GM23338 (cell line): ENCODE results near the gene PRDM11.

Source experiments
- EZH2phosphoT487 ChIP-seq: fragments of 200-600 bp; sonication (generic); IDR thresholded peaks from one replicate; pipeline ENCODE4 v1.8.1; 2018; ENCODE audit warnings: antibody characterized with exemption; ENCODE audit not compliant: unreplicated experiment
- TF ChIP-seq, protein P1 (sequence below), 2 experiments: fragments of 200-600 bp in 1 of 2; sonication (generic) in 1 of 2; conservative IDR thresholded peaks; 2 replicates each; pipeline versions ENCODE4 v1.5.1 to v1.6.1; 2016 to 2017; ENCODE audit warnings: antibody characterized with exemption in 2 of 2, low read depth in 2 of 2, mild to moderate bottlenecking in 2 of 2, moderate library complexity in 1 of 2

DNA sequence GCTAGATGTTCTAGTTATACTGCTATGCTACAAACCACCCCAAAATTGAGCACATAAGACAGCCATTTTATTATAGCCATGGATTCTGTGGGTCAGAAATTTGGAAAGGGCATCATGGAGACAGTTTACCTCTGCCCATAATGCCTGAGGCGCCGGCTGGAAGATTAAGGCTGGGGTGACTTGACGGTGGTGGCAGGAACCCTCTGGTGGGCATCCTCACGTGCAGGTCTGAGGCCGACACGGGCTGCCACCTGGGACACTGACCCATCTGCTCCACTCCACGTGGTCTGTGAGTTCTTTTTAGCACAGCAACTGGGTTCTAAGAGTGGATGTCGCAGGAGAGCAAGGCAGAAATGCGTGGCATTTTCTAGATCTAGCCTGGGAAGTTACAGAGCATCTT, 40.0 kb upstream of the PRDM11 start:
- TF ChIP-seq EZH2phosphoT487 = no peak
- TF ChIP-seq, protein P1, sequence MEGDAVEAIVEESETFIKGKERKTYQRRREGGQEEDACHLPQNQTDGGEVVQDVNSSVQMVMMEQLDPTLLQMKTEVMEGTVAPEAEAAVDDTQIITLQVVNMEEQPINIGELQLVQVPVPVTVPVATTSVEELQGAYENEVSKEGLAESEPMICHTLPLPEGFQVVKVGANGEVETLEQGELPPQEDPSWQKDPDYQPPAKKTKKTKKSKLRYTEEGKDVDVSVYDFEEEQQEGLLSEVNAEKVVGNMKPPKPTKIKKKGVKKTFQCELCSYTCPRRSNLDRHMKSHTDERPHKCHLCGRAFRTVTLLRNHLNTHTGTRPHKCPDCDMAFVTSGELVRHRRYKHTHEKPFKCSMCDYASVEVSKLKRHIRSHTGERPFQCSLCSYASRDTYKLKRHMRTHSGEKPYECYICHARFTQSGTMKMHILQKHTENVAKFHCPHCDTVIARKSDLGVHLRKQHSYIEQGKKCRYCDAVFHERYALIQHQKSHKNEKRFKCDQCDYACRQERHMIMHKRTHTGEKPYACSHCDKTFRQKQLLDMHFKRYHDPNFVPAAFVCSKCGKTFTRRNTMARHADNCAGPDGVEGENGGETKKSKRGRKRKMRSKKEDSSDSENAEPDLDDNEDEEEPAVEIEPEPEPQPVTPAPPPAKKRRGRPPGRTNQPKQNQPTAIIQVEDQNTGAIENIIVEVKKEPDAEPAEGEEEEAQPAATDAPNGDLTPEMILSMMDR (conservative IDR thresholded peaks at IDR 0.05; ENCODE audit: low read depth in 2 of 2) = no peak
